ENCODE results near the gene HERC5. TPM values are rescaled to one million over a fixed set of nuclear protein-coding genes. Genes with fewer than 3 reads are reported as not detected.

HERC5 gene
- total RNA-seq, 1 donor = 1.4 TPM

DNA sequence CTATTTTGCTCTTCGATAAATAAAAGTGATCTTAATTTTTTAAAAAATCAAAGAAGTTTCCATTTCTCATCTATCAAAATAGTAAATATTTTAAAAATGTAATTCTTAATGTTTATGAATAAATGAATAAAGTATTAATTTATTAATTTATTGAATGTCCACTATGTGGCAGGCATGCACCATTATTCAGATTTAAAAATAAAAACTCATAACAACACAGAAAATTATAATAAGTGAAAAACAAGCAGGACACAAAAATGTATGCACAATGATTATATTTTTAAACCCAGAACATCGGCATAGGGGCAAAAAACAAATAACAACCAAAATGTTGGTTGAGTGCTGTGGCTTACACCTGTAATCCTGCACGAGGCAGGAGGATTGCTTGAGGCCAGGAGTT, 71.9 kb downstream of the HERC5 start:
- Histone ChIP-seq H2AFZ (ENCODE audit: low read length) (peak overlapping the region; percentile 25), H3K36me3 (ENCODE audit: insufficient read depth, low read length) (no peaks in the 10 kb centered on the region), H3K27ac (ENCODE audit: low read depth, low read length) (no peak overlapping the region), H3K27me3 (ENCODE audit: insufficient read depth, low read length) (no peaks in the 10 kb centered on the region), H3K4me1 (ENCODE audit: insufficient read depth, low read length) (peaks cover 21% of the 10 kb centered on the region), H3K4me2 (ENCODE audit: insufficient read depth, low read length) (no peak overlapping the region), H4K20me1 (ENCODE audit: insufficient read depth, low read length) (no peaks in the 10 kb centered on the region), H3K4me3 (ENCODE audit: insufficient read depth, low read length) (no peak overlapping the region), H3K9me3 (ENCODE audit: low read depth, low read length) (no peaks in the 10 kb centered on the region), H3K79me2 (ENCODE audit: insufficient read depth, low read length) (peaks cover 10% of the 10 kb centered on the region)
- DNase-seq (ENCODE audit: insufficient read length, low spot score, missing footprints) = no peak
- TF ChIP-seq, protein P1, sequence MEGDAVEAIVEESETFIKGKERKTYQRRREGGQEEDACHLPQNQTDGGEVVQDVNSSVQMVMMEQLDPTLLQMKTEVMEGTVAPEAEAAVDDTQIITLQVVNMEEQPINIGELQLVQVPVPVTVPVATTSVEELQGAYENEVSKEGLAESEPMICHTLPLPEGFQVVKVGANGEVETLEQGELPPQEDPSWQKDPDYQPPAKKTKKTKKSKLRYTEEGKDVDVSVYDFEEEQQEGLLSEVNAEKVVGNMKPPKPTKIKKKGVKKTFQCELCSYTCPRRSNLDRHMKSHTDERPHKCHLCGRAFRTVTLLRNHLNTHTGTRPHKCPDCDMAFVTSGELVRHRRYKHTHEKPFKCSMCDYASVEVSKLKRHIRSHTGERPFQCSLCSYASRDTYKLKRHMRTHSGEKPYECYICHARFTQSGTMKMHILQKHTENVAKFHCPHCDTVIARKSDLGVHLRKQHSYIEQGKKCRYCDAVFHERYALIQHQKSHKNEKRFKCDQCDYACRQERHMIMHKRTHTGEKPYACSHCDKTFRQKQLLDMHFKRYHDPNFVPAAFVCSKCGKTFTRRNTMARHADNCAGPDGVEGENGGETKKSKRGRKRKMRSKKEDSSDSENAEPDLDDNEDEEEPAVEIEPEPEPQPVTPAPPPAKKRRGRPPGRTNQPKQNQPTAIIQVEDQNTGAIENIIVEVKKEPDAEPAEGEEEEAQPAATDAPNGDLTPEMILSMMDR (IDR thresholded peaks at IDR 0.05; ENCODE audit: extremely low read depth, low read depth, low read length) = peak; percentile 30

DNA sequence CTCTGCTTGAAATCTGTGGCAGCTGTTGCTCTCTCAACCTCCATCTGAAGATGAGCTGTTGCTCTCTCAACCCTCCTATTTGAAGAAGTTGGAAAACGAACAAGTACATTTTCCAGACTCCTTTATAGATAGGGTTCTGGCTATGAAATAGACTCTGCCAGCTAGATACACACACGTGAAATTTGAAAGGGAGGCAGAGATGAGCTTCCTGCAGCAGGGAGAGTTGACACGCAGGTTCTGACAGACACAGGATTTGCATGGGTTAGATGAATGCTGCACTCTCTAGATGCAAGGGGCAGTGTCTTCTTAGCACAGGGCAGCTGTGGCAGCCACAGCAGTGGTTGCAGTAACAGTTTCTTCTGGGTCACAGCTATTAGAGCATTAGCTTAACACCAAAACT, 74.6 kb downstream of the HERC5 start:
- TF ChIP-seq, protein P1 (IDR thresholded peaks at IDR 0.05; ENCODE audit: extremely low read depth, low read depth, low read length) = no peak
- peaks cover 24% of the 10 kb centered on the region for H3K4me1 ChIP-seq (ENCODE audit: insufficient read depth, low read length)
- H3K4me2 ChIP-seq (ENCODE audit: insufficient read depth, low read length) = no peak overlapping the region
- no peak overlapping the region for H3K27ac ChIP-seq (ENCODE audit: low read depth, low read length)
- no peaks in the 10 kb centered on the region for H4K20me1 ChIP-seq (ENCODE audit: insufficient read depth, low read length)
- H3K79me2 ChIP-seq (ENCODE audit: insufficient read depth, low read length) = no peaks in the 10 kb centered on the region
- peak overlapping the region; percentile 9 for H2AFZ ChIP-seq (ENCODE audit: low read length)
- DNase-seq (ENCODE audit: insufficient read length, low spot score, missing footprints) = no peak
- H3K4me3 ChIP-seq (ENCODE audit: insufficient read depth, low read length) = no peak overlapping the region
- H3K9me3 ChIP-seq (ENCODE audit: low read depth, low read length) = no peaks in the 10 kb centered on the region
- no peaks in the 10 kb centered on the region for H3K27me3 ChIP-seq (ENCODE audit: insufficient read depth, low read length)
- H3K36me3 ChIP-seq (ENCODE audit: insufficient read depth, low read length) = no peaks in the 10 kb centered on the region

DNA sequence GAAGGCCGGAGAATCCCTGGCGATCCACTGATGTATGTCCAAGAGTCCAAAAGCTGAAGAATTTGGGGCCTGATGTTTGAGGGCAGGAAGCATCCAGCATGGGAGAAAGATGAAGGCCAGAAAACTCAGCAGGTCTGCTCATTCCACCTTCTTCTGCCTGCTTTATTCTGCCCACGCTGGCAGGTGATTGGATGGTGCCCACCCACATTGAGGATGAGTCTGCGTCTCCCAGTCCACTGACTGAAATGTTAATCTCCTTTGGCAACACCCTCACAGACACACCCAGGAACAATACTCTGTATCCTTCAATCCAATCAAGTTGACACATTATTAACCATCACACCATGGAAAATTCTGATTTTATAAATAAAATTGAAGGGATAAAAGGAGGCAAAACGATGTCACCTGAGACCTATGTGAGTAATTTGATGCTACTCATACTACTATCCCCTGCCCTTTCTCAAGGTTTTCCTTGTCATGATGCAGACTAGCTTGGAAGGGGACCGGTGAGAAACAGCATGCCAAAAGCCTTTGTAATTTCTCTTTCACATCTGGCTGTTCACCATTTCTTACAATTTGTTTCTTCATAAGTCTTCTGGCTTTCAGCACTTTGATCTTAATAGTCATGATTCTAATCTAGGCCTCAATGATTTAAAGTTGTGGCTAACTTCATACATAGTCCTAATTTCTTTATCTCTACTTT, 76.3 kb downstream of the HERC5 start:
- H3K79me2 ChIP-seq (ENCODE audit: insufficient read depth, low read length) = no peaks in the 10 kb centered on the region
- H3K4me3 ChIP-seq (ENCODE audit: insufficient read depth, low read length) = no peak overlapping the region
- H3K36me3 ChIP-seq (ENCODE audit: insufficient read depth, low read length) = no peaks in the 10 kb centered on the region
- no peaks in the 10 kb centered on the region for H3K9me3 ChIP-seq (ENCODE audit: low read depth, low read length)
- DNase-seq (ENCODE audit: insufficient read length, low spot score, missing footprints) = no peak
- TF ChIP-seq, protein P1 (IDR thresholded peaks at IDR 0.05; ENCODE audit: extremely low read depth, low read depth, low read length) = no peak
- no peaks in the 10 kb centered on the region for H4K20me1 ChIP-seq (ENCODE audit: insufficient read depth, low read length)
- peaks cover 24% of the 10 kb centered on the region for H3K4me1 ChIP-seq (ENCODE audit: insufficient read depth, low read length)
- H3K27ac ChIP-seq (ENCODE audit: low read depth, low read length) = peak overlapping the region; percentile 100
- H3K4me2 ChIP-seq (ENCODE audit: insufficient read depth, low read length) = peak overlapping the region; percentile 89
- H2AFZ ChIP-seq (ENCODE audit: low read length) = no peak overlapping the region
- H3K27me3 ChIP-seq (ENCODE audit: insufficient read depth, low read length) = no peaks in the 10 kb centered on the region

DNA sequence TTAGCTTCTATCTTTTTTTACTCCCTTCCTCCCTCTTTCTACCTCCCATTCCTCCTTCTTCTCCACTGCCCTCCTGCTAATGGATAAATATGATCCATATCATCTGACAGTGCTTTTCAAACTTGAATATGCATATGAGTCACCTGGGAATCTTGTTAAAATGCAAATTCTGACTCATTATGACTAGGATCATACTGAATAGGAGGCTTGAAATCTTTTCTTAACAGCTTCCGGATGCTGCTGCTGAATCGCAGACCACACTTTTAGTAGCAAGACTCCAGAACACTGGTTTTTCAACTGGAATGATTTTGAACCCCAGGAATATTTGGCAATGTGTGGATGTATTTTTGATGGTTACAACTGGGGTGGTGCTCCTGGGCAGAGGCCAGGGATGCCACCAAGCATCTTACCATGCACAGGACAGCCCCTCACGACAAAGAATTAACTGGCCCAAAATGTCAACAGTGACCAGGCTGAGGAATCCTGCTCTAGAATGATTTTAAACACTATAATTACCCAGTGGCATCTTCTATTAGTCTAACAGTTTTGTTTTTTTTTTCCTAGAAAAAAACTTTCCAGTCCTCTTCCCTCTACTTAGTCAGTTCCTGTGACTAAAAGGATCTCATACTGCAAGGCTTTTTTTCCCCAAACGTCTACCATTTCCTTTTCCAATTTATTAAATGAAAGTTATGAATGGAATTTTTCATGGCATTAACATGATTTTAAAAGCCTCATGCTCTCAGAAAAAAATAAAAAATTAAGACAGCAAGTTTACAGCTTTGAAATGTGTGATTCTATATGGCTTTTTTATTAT, 77.2 kb downstream of the HERC5 start:
- Histone ChIP-seq H3K36me3 (ENCODE audit: insufficient read depth, low read length) (no peaks in the 10 kb centered on the region), H3K9me3 (ENCODE audit: low read depth, low read length) (no peaks in the 10 kb centered on the region), H4K20me1 (ENCODE audit: insufficient read depth, low read length) (no peaks in the 10 kb centered on the region), H2AFZ (ENCODE audit: low read length) (peak overlapping the region; percentile 42), H3K79me2 (ENCODE audit: insufficient read depth, low read length) (no peaks in the 10 kb centered on the region), H3K4me1 (ENCODE audit: insufficient read depth, low read length) (peaks cover 24% of the 10 kb centered on the region), H3K27ac (ENCODE audit: low read depth, low read length) (peak overlapping the region; percentile 100), H3K27me3 (ENCODE audit: insufficient read depth, low read length) (no peaks in the 10 kb centered on the region), H3K4me3 (ENCODE audit: insufficient read depth, low read length) (peak overlapping the region; percentile 56), H3K4me2 (ENCODE audit: insufficient read depth, low read length) (peak overlapping the region; percentile 89)
- peak; percentile 62 for DNase-seq (ENCODE audit: insufficient read length, low spot score, missing footprints)
- TF ChIP-seq, protein P1 (IDR thresholded peaks at IDR 0.05; ENCODE audit: extremely low read depth, low read depth, low read length) = no peak

Measured in osteoblast (primary cell).